Measurements from ENCODE around the gene GPR161. TPM values are rescaled to one million over a fixed set of nuclear protein-coding genes. Genes with fewer than 3 reads are reported as not detected.
A peak's percentile ranks its signal among the peaks of the same experiment; 100 is the strongest.
"Not testable (repeated sequence)": the region's sequence is repeated elsewhere in the genome, so short reads cannot be mapped to it uniquely, and the experiment has no call there.

The GPR161 gene, protein sequence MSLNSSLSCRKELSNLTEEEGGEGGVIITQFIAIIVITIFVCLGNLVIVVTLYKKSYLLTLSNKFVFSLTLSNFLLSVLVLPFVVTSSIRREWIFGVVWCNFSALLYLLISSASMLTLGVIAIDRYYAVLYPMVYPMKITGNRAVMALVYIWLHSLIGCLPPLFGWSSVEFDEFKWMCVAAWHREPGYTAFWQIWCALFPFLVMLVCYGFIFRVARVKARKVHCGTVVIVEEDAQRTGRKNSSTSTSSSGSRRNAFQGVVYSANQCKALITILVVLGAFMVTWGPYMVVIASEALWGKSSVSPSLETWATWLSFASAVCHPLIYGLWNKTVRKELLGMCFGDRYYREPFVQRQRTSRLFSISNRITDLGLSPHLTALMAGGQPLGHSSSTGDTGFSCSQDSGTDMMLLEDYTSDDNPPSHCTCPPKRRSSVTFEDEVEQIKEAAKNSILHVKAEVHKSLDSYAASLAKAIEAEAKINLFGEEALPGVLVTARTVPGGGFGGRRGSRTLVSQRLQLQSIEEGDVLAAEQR
- total RNA-seq (2022) (3.8 and 8.4 TPM in 2 replicates), Bru-seq, nascent RNA (percentile 37 among the genes with signal in this experiment), BruChase-seq, experiment 1, labeled RNA remaining after a 6-hour chase (percentile 55 among the genes with signal in this experiment), BruChase-seq, experiment 2, labeled RNA remaining after a 2-hour chase (percentile 52 among the genes with signal in this experiment)
- long read RNA-seq, partial matches to known transcripts: 1 of 8 reads
- long read RNA-seq, other reads (novel, unspliced or antisense): 7 of 8 reads

DNA sequence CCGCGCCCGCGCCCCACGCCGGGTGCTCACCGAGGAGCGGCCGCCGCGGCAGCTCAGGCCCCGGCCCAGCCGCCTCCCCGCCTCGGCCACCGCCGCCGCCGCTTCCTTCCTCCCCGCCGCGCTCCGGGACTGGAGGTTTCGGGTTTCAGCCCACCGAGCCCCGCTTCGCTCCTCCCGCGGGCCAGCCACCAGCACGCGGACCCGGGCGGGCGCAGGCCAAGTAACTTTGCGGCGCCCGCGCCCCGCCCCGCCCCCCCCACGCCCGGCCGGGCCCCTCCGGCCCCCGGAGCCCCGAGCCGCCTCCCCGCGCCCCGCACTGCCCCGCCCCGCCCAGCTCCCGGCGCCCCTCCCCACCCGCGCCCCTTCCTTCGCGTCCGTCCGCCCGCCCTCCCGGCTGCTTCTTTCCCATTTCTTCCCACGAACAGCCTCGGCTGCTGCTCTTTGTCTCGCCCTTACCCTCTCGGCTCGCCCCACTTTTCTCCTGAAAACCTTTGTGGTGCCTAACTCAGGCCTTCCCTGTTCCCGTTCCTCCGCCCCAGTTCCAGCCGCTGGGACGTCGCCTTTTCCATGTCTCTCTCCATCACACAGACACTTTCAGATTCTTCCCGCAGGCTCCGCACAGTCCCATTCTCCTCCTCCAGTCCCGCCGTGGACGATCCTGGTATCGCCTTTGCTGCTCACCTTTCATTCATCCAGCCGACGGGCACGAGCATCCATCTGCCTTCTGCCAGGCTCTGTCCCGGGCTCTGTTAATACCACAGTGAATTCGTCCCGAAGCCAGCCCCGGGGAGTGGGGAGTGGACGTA lies at the start of gene GPR161:
Gene GPR161 (minus strand): TSS at position 222 of the 806 bp plus-strand sequence. CDS start 32,080 bp downstream, outside the sequence.
- no peaks in the 10 kb centered on the region for H3K9me3 Mint-ChIP-seq (ENCODE audit: low read depth, unreplicated experiment)
- peaks cover 14% of the 10 kb centered on the region for H3K27me3 Mint-ChIP-seq (ENCODE audit: unreplicated experiment)
- peaks cover 12% of the 10 kb centered on the region for H3K36me3 Mint-ChIP-seq (ENCODE audit: insufficient read depth, unreplicated experiment)
- CTCF ChIA-PET: interaction anchor here (0.8 kb wide), 1 partner anchor 99 kb away, joined by 3 read pairs; no protein-coding TSS in a partner anchor
- H3K27ac Mint-ChIP-seq (ENCODE audit: unreplicated experiment): peak within 1 kb of the TSS; percentile 63
- H3K4me3 Mint-ChIP-seq (ENCODE audit: low read depth, unreplicated experiment): peak within 1 kb of the TSS; percentile 83
- intact Hi-C loops (cut with micrococcal nuclease; ENCODE audit: unreplicated experiment): no loop called here
- H3K4me1 Mint-ChIP-seq (ENCODE audit: low read depth, unreplicated experiment): peaks cover 9% of the 10 kb centered on the region
- BruUV-seq (replicated peaks): no TSS peak
- peak; percentile 52 for DNase-seq
- TF ChIP-seq, protein P1, sequence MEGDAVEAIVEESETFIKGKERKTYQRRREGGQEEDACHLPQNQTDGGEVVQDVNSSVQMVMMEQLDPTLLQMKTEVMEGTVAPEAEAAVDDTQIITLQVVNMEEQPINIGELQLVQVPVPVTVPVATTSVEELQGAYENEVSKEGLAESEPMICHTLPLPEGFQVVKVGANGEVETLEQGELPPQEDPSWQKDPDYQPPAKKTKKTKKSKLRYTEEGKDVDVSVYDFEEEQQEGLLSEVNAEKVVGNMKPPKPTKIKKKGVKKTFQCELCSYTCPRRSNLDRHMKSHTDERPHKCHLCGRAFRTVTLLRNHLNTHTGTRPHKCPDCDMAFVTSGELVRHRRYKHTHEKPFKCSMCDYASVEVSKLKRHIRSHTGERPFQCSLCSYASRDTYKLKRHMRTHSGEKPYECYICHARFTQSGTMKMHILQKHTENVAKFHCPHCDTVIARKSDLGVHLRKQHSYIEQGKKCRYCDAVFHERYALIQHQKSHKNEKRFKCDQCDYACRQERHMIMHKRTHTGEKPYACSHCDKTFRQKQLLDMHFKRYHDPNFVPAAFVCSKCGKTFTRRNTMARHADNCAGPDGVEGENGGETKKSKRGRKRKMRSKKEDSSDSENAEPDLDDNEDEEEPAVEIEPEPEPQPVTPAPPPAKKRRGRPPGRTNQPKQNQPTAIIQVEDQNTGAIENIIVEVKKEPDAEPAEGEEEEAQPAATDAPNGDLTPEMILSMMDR (IDR thresholded peaks at IDR 0.05; ENCODE audit: unreplicated experiment): no peak

DNA sequence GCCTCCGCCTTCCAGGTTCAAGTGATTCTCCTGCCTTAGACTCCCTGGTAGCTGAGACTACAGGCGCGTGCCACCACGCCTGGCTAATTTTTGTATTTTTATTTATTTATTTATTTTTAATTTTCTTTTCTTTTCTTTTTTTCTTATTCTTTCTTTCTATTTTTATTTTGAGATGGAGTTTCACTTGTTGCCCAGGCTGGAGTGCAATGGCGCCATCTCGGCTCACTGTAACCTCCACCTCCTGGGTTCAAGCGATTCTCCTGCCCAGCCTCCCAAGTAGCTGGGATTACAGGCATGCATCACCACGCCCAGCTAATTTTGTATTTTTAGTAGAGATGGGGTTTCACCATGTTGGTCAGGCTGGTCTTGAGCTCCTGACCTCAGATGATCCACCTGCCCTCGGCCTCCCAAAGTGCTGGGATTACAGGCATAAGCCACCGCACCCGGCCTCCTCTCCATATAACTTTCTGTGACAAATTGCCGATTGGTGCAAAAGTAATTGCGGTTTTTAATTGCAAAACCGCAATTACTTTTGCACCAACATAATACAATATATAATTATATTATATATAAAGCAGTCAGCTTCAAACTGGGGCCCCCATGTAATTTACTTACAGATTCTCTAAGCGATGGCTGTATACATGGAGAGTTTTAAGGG lies 44.5 kb upstream of the GPR161 start:
- H3K36me3 Mint-ChIP-seq (ENCODE audit: insufficient read depth, unreplicated experiment); H3K4me1 Mint-ChIP-seq (ENCODE audit: low read depth, unreplicated experiment); H3K9me3 Mint-ChIP-seq (ENCODE audit: low read depth, unreplicated experiment); H3K27me3 Mint-ChIP-seq (ENCODE audit: unreplicated experiment); H3K4me3 Mint-ChIP-seq (ENCODE audit: low read depth, unreplicated experiment); intact Hi-C loops (cut with micrococcal nuclease; ENCODE audit: unreplicated experiment); DNase-seq; BruUV-seq (replicated peaks): not testable (repeated sequence)
- peak overlapping the region; percentile 22 for H3K27ac Mint-ChIP-seq (ENCODE audit: unreplicated experiment)
- CTCF ChIA-PET: interaction anchor here (0.6 kb wide), 1 partner anchor 1206 kb away, joined by 5 read pairs; no protein-coding TSS in a partner anchor

DNA sequence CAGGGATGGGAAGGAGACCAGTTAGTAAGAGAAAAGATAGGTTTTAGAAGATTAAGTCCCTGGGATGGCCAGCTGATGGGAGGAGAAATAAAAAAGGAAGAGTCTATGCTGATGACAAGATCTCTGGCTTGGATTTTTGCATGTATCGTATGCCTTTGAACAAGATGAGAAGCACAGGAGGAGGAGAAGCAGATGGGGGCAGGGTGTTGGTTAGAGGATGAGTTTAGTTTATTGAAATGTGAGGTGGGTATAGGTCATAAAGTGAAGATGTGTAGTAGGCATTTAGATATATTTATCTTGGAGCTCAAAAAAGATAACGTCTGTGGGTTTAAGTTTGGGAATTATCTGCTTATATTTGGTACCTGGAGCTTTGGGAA lies 43.4 kb upstream of the GPR161 start:
- no peaks in the 10 kb centered on the region for H3K4me1 Mint-ChIP-seq (ENCODE audit: low read depth, unreplicated experiment)
- H3K36me3 Mint-ChIP-seq (ENCODE audit: insufficient read depth, unreplicated experiment): peaks cover 2% of the 10 kb centered on the region
- DNase-seq: no peak
- H3K9me3 Mint-ChIP-seq (ENCODE audit: low read depth, unreplicated experiment): no peaks in the 10 kb centered on the region
- BruUV-seq (replicated peaks): no TSS peak
- no peak overlapping the region for H3K27ac Mint-ChIP-seq (ENCODE audit: unreplicated experiment)
- H3K4me3 Mint-ChIP-seq (ENCODE audit: low read depth, unreplicated experiment): no peak overlapping the region
- TF ChIP-seq, protein P1 (IDR thresholded peaks at IDR 0.05; ENCODE audit: unreplicated experiment): no peak
- no peaks in the 10 kb centered on the region for H3K27me3 Mint-ChIP-seq (ENCODE audit: unreplicated experiment)
- CTCF ChIA-PET: no interaction called here
- intact Hi-C loops (cut with micrococcal nuclease; ENCODE audit: unreplicated experiment): no loop called here

DNA sequence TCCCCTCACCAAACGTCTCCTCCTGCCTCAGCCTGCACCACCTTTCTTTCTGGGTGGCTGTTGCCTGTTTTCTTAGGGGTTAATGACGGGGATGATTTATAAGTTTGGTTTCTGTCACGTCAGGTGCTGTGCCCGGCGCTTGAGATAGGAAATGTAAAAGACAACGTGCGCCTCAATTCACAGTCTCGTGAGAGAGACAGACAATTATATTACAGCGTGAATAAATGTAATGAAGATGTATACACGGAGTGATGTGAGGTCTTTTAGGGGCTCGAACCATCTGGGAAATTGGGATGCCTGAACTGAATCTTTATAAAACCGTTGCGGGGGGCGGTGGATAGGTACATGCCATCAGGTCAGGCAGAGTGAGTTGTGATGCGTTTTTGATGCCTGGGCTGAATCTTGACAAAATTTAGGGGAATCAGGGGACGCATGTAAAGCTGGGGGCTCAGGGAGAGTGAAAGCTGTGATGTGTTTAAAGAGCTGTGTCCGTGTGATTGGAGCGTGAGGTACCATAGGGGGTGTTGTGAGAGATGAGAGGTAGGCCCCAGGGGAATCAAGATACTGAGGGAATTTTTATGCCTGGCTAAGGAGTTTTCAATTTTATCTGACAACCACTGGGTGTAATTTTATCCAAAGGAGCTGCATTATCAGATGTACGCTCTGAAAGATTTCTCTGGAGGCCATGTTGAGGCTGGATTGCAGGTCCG lies 42.9 kb upstream of the GPR161 start:
- Mint-ChIP-seq H3K27ac (ENCODE audit: unreplicated experiment) (no peak overlapping the region), H3K4me3 (ENCODE audit: low read depth, unreplicated experiment) (no peak overlapping the region), H3K27me3 (ENCODE audit: unreplicated experiment) (no peaks in the 10 kb centered on the region), H3K4me1 (ENCODE audit: low read depth, unreplicated experiment) (no peaks in the 10 kb centered on the region), H3K36me3 (ENCODE audit: insufficient read depth, unreplicated experiment) (no peaks in the 10 kb centered on the region), H3K9me3 (ENCODE audit: low read depth, unreplicated experiment) (no peaks in the 10 kb centered on the region)
- CTCF ChIA-PET: interaction anchor here (1.0 kb wide), 1 partner anchor 46 kb away, joined by 4 read pairs; the partner anchor contains the start of gene SFT2D2
- peak; percentile 8 for DNase-seq
- BruUV-seq (replicated peaks): no TSS peak
- intact Hi-C loops (cut with micrococcal nuclease; ENCODE audit: unreplicated experiment): loop anchor here (2.0 kb wide), 1 partner anchor 49 kb away; no protein-coding TSS in a partner anchor
- TF ChIP-seq, protein P1 (IDR thresholded peaks at IDR 0.05; ENCODE audit: unreplicated experiment): no peak
